Measurements from ENCODE around the gene COX6B2. TPM values are rescaled to one million over a fixed set of nuclear protein-coding genes. Genes with fewer than 3 reads are reported as not detected.

Gene COX6B2
- total and polyA plus RNA-seq, 2 of the 13 experiments (the other 11 are each of a cell fraction or from before 2014, with no cell fraction given), result 0.21 TPM; not detected in 1

DNA sequence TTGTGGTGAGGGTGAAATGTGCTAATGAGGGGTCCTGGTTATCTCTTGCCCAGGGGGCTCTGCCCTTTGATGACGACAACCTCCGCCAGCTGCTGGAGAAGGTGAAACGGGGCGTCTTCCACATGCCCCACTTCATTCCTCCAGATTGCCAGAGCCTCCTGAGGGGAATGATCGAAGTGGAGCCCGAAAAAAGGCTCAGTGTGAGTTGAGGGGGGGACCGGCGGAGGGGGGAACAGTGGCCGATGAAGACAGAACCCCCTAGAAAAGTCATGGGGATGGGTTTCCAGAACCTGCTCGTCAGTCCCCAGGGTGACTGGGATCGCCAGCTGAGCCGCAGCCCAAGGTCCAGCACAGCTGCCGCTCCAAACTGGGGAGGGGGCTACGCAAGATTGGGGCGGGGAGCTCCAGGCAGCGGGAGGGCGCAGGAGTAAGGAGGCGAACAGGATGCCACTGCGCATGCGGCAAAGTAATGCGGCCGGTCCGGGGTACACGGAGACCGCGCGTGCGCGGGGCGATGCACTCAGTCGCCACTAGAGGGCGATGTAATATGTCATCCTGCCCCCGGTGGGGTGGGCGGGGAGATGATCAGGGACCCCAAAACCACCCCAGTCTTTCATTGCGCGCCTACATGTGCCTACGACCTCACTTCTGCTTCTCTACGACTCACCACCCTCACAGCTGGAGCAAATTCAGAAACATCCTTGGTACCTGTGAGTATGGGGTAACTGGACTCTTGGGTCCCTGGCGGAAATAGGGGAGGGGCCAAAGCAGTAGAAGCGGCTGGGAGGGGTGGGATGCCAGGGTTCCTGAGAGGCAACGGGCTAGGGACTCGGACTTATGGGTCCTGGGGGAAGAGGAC, 52.8 kb downstream of the COX6B2 start (continued):
- TF ChIP-seq ZNF18 (CRISPR knock-in tag; IDR thresholded peaks at IDR 0.05; ENCODE audit: insufficient replicate concordance), result peak; percentile 38
- no peak for TF ChIP-seq ZNF572 (CRISPR knock-in tag; IDR thresholded peaks at IDR 0.05)
- peak; percentile 53 for TF ChIP-seq MYC (CRISPR knock-in tag; IDR thresholded peaks at IDR 0.05; ENCODE audit: borderline replicate concordance)
- TF ChIP-seq ARNT (IDR thresholded peaks at IDR 0.05), result no peak
- TF ChIP-seq STAT5B (CRISPR knock-in tag; IDR thresholded peaks at IDR 0.05), result no peak
- TF ChIP-seq, protein P1, sequence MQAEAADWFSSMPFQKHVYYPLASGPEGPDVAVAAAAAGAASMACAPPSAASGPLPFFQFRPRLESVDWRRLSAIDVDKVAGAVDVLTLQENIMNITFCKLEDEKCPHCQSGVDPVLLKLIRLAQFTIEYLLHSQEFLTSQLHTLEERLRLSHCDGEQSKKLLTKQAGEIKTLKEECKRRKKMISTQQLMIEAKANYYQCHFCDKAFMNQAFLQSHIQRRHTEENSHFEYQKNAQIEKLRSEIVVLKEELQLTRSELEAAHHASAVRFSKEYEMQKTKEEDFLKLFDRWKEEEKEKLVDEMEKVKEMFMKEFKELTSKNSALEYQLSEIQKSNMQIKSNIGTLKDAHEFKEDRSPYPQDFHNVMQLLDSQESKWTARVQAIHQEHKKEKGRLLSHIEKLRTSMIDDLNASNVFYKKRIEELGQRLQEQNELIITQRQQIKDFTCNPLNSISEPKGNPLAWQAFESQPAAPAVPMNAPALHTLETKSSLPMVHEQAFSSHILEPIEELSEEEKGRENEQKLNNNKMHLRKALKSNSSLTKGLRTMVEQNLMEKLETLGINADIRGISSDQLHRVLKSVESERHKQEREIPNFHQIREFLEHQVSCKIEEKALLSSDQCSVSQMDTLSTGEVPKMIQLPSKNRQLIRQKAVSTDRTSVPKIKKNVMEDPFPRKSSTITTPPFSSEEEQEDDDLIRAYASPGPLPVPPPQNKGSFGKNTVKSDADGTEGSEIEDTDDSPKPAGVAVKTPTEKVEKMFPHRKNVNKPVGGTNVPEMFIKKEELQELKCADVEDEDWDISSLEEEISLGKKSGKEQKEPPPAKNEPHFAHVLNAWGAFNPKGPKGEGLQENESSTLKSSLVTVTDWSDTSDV (CRISPR knock-in tag; IDR thresholded peaks at IDR 0.05), result peak; percentile 43; the same call in 1 of the 2 replicates
- TF ChIP-seq ERF (CRISPR knock-in tag; IDR thresholded peaks at IDR 0.05), result peak; percentile 38; the same call in 1 of the 2 replicates
- peak; percentile 77 for TF ChIP-seq THAP11 (CRISPR knock-in tag; IDR thresholded peaks at IDR 0.05)
- TF ChIP-seq, protein P2, sequence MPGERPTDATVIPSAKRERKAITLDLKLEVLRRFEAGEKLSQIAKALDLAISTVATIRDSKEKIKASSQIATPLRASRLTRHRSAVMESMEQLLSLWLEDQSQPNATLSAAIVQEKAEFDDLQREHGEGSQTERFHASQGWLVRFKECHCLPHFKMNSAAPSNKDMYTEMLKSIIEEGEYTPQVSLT (CRISPR knock-in tag; IDR thresholded peaks at IDR 0.05; ENCODE audit: borderline replicate concordance, low read depth), result no peak
- TF ChIP-seq YEATS2 (CRISPR knock-in tag; IDR thresholded peaks at IDR 0.05; ENCODE audit: borderline replicate concordance), result peak; percentile 62; the same call in 1 of the 2 replicates
- peak; percentile 21; the same call in 1 of the 2 replicates for TF ChIP-seq IRF2 (CRISPR knock-in tag; IDR thresholded peaks at IDR 0.05)
- TF ChIP-seq YY1 (IDR thresholded peaks at IDR 0.05; ENCODE audit: insufficient read depth, insufficient replicate concordance, low read depth, low read length), result peak; percentile 56
- peak; percentile 36; the same call in 1 of the 2 replicates for TF ChIP-seq PHF8 (CRISPR knock-in tag; IDR thresholded peaks at IDR 0.05)
- no peak for TF ChIP-seq SP1 (IDR thresholded peaks at IDR 0.05)
- 0 out of 2 replicates have a peak, but pooled peaks have one; percentile 44 for TF ChIP-seq SP1 (CRISPR knock-in tag; IDR thresholded peaks at IDR 0.05)
- peak; percentile 21; the same call in 1 of the 2 replicates for TF ChIP-seq ZGPAT (CRISPR knock-in tag; IDR thresholded peaks at IDR 0.05)
- TF ChIP-seq ELF3 (CRISPR knock-in tag; IDR thresholded peaks at IDR 0.05), result 0 out of 2 replicates have a peak, but pooled peaks have one; percentile 11
- no peak for TF ChIP-seq ZNF512B (CRISPR knock-in tag; IDR thresholded peaks at IDR 0.05; ENCODE audit: borderline replicate concordance)
- no peak for TF ChIP-seq ZKSCAN1 (IDR thresholded peaks at IDR 0.05; ENCODE audit: low read length)
- TF ChIP-seq BORCS8-MEF2B (CRISPR knock-in tag; IDR thresholded peaks at IDR 0.05), result peak; percentile 41; the same call in 1 of the 2 replicates
- no peak for TF ChIP-seq JUN (CRISPR knock-in tag; IDR thresholded peaks at IDR 0.05)

All from HepG2 (cell line).